Measurements from ENCODE around the gene CLDN10. TPM values are rescaled to one million over a fixed set of nuclear protein-coding genes. Genes with fewer than 3 reads are reported as not detected.

CLDN10 gene
- total RNA-seq, 1 experiment from 2014 or later, result not detected

GRCh38 chr13:95596701-95597100 lies 44.2 kb downstream of the CLDN10 start:
- DNase-seq (ENCODE audit: low read depth), result no peak

GRCh38 chr13:95601216-95601615 lies 48.7 kb downstream of the CLDN10 start:
- no peak for DNase-seq (ENCODE audit: low read depth)

GRCh38 chr13:95601906-95602305 lies 49.4 kb downstream of the CLDN10 start:
- DNase-seq (ENCODE audit: low read depth), result no peak

GRCh38 chr13:95603887-95604555 lies 51.5 kb downstream of the CLDN10 start:
- DNase-seq (ENCODE audit: low read depth), result peak; percentile 89

GRCh38 chr13:95604556-95604915 lies 52.0 kb downstream of the CLDN10 start:
- DNase-seq (ENCODE audit: low read depth), result no peak

- DNase-seq (ENCODE audit: low read depth), result no peak
Observed at GRCh38 chr13:95605448-95606125, 53.1 kb downstream of the CLDN10 start.

GRCh38 chr13:95607366-95607765 lies 54.8 kb downstream of the CLDN10 start:
- DNase-seq (ENCODE audit: low read depth), result peak; percentile 71

- DNase-seq (ENCODE audit: low read depth), result no peak
Observed at GRCh38 chr13:95608640-95609323, 56.3 kb downstream of the CLDN10 start.

GRCh38 chr13:95614641-95615245 lies 62.2 kb downstream of the CLDN10 start:
- no peak for DNase-seq (ENCODE audit: low read depth)

- DNase-seq (ENCODE audit: low read depth), result no peak
Observed at GRCh38 chr13:95615539-95615938, 63.0 kb downstream of the CLDN10 start.

- DNase-seq (ENCODE audit: low read depth), result no peak
Observed at GRCh38 chr13:95620030-95620824, 67.7 kb downstream of the CLDN10 start.

GRCh38 chr13:95620825-95621498 lies 68.4 kb downstream of the CLDN10 start:
- no peak for DNase-seq (ENCODE audit: low read depth)

GRCh38 chr13:95623141-95623540 lies 70.6 kb downstream of the CLDN10 start:
- no peak for DNase-seq (ENCODE audit: low read depth)

- peak; percentile 34 for DNase-seq (ENCODE audit: low read depth)
Observed at GRCh38 chr13:95624020-95624419, 71.5 kb downstream of the CLDN10 start.

GRCh38 chr13:95626768-95627167 lies 74.2 kb downstream of the CLDN10 start:
- DNase-seq (ENCODE audit: low read depth), result no peak

GRCh38 chr13:95627590-95627989 lies 75.1 kb downstream of the CLDN10 start:
- DNase-seq (ENCODE audit: low read depth), result no peak

GRCh38 chr13:95628488-95628887 lies 76.0 kb downstream of the CLDN10 start:
- DNase-seq (ENCODE audit: low read depth), result no peak

- no peak for DNase-seq (ENCODE audit: low read depth)
Observed at GRCh38 chr13:95629071-95629470, 76.6 kb downstream of the CLDN10 start.

Measured in HT1080 (cell line).